ENCODE data around the gene CCL21. TPM values are rescaled to one million over a fixed set of nuclear protein-coding genes. Genes with fewer than 3 reads are reported as not detected.
A peak's percentile ranks its signal among the peaks of the same experiment; 100 is the strongest.

Gene CCL21
- total and polyA plus RNA-seq, 2 of the 13 experiments (the other 11 are each of a cell fraction or from before 2014, with no cell fraction given), result not detected

GRCh38 chr9:34701769-34702736, 7.9 kb downstream of the CCL21 start (continued):
- no peak for TF ChIP-seq TFDP2 (CRISPR knock-in tag; IDR thresholded peaks at IDR 0.05)
- TF ChIP-seq FOXA1 (IDR thresholded peaks at IDR 0.05), result no peak
- TF ChIP-seq FOXA1 (CRISPR knock-in tag; IDR thresholded peaks at IDR 0.05), result no peak
- TF ChIP-seq ELF3 (CRISPR knock-in tag; IDR thresholded peaks at IDR 0.05), result 0 out of 2 replicates have a peak, but pooled peaks have one; percentile 17
- 0 out of 2 replicates have a peak, but pooled peaks have one; percentile 43 for TF ChIP-seq MAZ (IDR thresholded peaks at IDR 0.05; ENCODE audit: borderline replicate concordance, low read depth, low read length)
- TF ChIP-seq MAZ (CRISPR knock-in tag; IDR thresholded peaks at IDR 0.05; ENCODE audit: low read depth), result no peak
- TF ChIP-seq ZNF224 (CRISPR knock-in tag; IDR thresholded peaks at IDR 0.05), result 0 out of 2 replicates have a peak, but pooled peaks have one; percentile 34
- TF ChIP-seq SALL1 (CRISPR knock-in tag; IDR thresholded peaks at IDR 0.05), result peak; percentile 46; the same call in 1 of the 2 replicates
- TF ChIP-seq ZNF746 (CRISPR knock-in tag; IDR thresholded peaks at IDR 0.05), result no peak
- no peak; the same call in 1 of the 2 replicates for TF ChIP-seq ZNF331 (CRISPR knock-in tag; IDR thresholded peaks at IDR 0.05)
- TF ChIP-seq ZNF766 (CRISPR knock-in tag; IDR thresholded peaks at IDR 0.05; ENCODE audit: borderline replicate concordance), result no peak
- no peak for TF ChIP-seq MBD4 (IDR thresholded peaks at IDR 0.05; ENCODE audit: borderline replicate concordance, low read length)
- peak; percentile 50 to 73 for TF ChIP-seq HMGXB4 (CRISPR knock-in tag; IDR thresholded peaks at IDR 0.05; ENCODE audit: borderline replicate concordance in 1 of 2, low read depth in 1 of 2)
- no peak; the same call in 1 of the 2 replicates for TF ChIP-seq ZNF446 (CRISPR knock-in tag; IDR thresholded peaks at IDR 0.05)
- no peak for TF ChIP-seq ATF4 (CRISPR knock-in tag; IDR thresholded peaks at IDR 0.05)
- TF ChIP-seq ZNF616 (CRISPR knock-in tag; IDR thresholded peaks at IDR 0.05; ENCODE audit: low read depth), result no peak
- no peak for TF ChIP-seq CENPBD1 (CRISPR knock-in tag; IDR thresholded peaks at IDR 0.05; ENCODE audit: borderline replicate concordance, low read depth)
- no peak for TF ChIP-seq GRHL1 (CRISPR knock-in tag; conservative IDR thresholded peaks at IDR 0.05)
- peak; percentile 72 for TF ChIP-seq KDM2A (CRISPR knock-in tag; IDR thresholded peaks at IDR 0.05; ENCODE audit: borderline replicate concordance, low read depth)
- TF ChIP-seq NR1H2 (CRISPR knock-in tag; IDR thresholded peaks at IDR 0.05; ENCODE audit: borderline replicate concordance, low read depth), result no peak
- TF ChIP-seq ZNF724P (CRISPR knock-in tag; IDR thresholded peaks at IDR 0.05; ENCODE audit: borderline replicate concordance), result no peak
- TF ChIP-seq ZNF205 (CRISPR knock-in tag; IDR thresholded peaks at IDR 0.05), result no peak
